ENCODE results near the gene SH3BP5L. TPM values are rescaled to one million over a fixed set of nuclear protein-coding genes. Genes with fewer than 3 reads are reported as not detected.

SH3BP5L gene
- total and polyA plus RNA-seq, 10 of the 15 experiments (the other 5 are each of a cell fraction or from before 2014, with no cell fraction given): 1.1 to 22.8 (median 10.9) TPM

GRCh38 chr1:248838357-248839167, 12.8 kb upstream of the SH3BP5L start (continued):
- TF ChIP-seq ZNF592 (IDR thresholded peaks at IDR 0.05): no peak
- 0 out of 2 replicates have a peak, but pooled peaks have one; percentile 6 for TF ChIP-seq ZBTB40 (IDR thresholded peaks at IDR 0.05; ENCODE audit: borderline replicate concordance)
- TF ChIP-seq RFX5 (IDR thresholded peaks at IDR 0.05; ENCODE audit: low read depth, low read length): peak; percentile 99
- TF ChIP-seq HDGF (IDR thresholded peaks at IDR 0.05): peak; percentile 65; the same call in 1 of the 2 replicates
- TF ChIP-seq FOXK2 (IDR thresholded peaks at IDR 0.05): no peak
- TF ChIP-seq E4F1 (IDR thresholded peaks at IDR 0.05; ENCODE audit: borderline replicate concordance, partially characterized antibody): peak; percentile 51
- TF ChIP-seq PAX8 (IDR thresholded peaks at IDR 0.05): no peak
- TF ChIP-seq SUPT20H (IDR thresholded peaks at IDR 0.05; ENCODE audit: borderline replicate concordance, control insufficient read depth, low read depth, low read length): no peak
- no peak for TF ChIP-seq BCLAF1 (IDR thresholded peaks at IDR 0.05)
- TF ChIP-seq MYC (IDR thresholded peaks at IDR 0.05; ENCODE audit: insufficient read depth, insufficient read length, insufficient replicate concordance, low read length, severe bottlenecking): no peak
- peak; percentile 70 for TF ChIP-seq DPF2 (IDR thresholded peaks at IDR 0.05)
- no peak for TF ChIP-seq RAD51 (IDR thresholded peaks at IDR 0.05)
